HCT116 (cell line): ENCODE results near the gene SWT1.

Source experiments
- EZH2 ChIP-seq: fragments of 200-600 bp; sonication (generic); IDR thresholded peaks from 2 replicates; pipeline ENCODE4 v1.6.1; 2017; ENCODE audit warnings: antibody characterized with exemption, mixed run types
- REST ChIP-seq: IDR thresholded peaks from 2 replicates; pipeline ENCODE4 v1.6.1; 2012; ENCODE audit warnings: low read depth
- ZFX ChIP-seq: fragments of 450-650 bp; IDR thresholded peaks from 2 replicates; pipeline ENCODE4 v1.6.1; 2017
- ZNF274 ChIP-seq: fragments of 200-500 bp; sonication (Bioruptor generic); IDR thresholded peaks from 2 replicates; pipeline ENCODE4 v1.6.1; 2014; ENCODE audit warnings: mild to moderate bottlenecking, low read depth, low read length, inconsistent platforms
- TF ChIP-seq, protein P1 (sequence below), 3 experiments: fragments of 200-600 bp in 1 of 3; sonication (generic) in 1 of 3; IDR thresholded peaks in 2 of 3; conservative IDR thresholded peaks in 1 of 3; 2 replicates each; pipeline ENCODE4 v1.5.1; 2012 to 2017; ENCODE audit warnings: low read depth in 2 of 3, low read length in 2 of 3, antibody characterized with exemption in 1 of 3, borderline replicate concordance in 1 of 3, control low read depth in 1 of 3, mild to moderate bottlenecking in 1 of 3, mixed read lengths in 1 of 3, mixed run types in 1 of 3, moderate library complexity in 1 of 3; ENCODE audit not compliant: insufficient read depth in 1 of 3
- TF ChIP-seq, protein P2 (sequence below): IDR thresholded peaks from 2 replicates; pipeline ENCODE4 v1.6.1; 2012

- TF ChIP-seq ZFX, result no peak
- TF ChIP-seq EZH2, result no peak
- TF ChIP-seq, protein P1, sequence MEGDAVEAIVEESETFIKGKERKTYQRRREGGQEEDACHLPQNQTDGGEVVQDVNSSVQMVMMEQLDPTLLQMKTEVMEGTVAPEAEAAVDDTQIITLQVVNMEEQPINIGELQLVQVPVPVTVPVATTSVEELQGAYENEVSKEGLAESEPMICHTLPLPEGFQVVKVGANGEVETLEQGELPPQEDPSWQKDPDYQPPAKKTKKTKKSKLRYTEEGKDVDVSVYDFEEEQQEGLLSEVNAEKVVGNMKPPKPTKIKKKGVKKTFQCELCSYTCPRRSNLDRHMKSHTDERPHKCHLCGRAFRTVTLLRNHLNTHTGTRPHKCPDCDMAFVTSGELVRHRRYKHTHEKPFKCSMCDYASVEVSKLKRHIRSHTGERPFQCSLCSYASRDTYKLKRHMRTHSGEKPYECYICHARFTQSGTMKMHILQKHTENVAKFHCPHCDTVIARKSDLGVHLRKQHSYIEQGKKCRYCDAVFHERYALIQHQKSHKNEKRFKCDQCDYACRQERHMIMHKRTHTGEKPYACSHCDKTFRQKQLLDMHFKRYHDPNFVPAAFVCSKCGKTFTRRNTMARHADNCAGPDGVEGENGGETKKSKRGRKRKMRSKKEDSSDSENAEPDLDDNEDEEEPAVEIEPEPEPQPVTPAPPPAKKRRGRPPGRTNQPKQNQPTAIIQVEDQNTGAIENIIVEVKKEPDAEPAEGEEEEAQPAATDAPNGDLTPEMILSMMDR (IDR thresholded peaks at IDR 0.05 in 2 of 3, conservative IDR thresholded peaks at IDR 0.05 in 1 of 3; ENCODE audit: borderline replicate concordance in 1 of 3, insufficient read depth in 1 of 3, low read depth in 2 of 3, low read length in 2 of 3), result no peak
- TF ChIP-seq, protein P2, sequence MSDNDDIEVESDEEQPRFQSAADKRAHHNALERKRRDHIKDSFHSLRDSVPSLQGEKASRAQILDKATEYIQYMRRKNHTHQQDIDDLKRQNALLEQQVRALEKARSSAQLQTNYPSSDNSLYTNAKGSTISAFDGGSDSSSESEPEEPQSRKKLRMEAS, result no peak
- no peak for TF ChIP-seq REST
- TF ChIP-seq ZNF274, result no peak
Measured at GRCh38 chr1:185162491-185162890, 5.5 kb downstream of the SWT1 start.
